ENCODE measurements around the gene FNIP2.

The FNIP2 gene

DNA sequence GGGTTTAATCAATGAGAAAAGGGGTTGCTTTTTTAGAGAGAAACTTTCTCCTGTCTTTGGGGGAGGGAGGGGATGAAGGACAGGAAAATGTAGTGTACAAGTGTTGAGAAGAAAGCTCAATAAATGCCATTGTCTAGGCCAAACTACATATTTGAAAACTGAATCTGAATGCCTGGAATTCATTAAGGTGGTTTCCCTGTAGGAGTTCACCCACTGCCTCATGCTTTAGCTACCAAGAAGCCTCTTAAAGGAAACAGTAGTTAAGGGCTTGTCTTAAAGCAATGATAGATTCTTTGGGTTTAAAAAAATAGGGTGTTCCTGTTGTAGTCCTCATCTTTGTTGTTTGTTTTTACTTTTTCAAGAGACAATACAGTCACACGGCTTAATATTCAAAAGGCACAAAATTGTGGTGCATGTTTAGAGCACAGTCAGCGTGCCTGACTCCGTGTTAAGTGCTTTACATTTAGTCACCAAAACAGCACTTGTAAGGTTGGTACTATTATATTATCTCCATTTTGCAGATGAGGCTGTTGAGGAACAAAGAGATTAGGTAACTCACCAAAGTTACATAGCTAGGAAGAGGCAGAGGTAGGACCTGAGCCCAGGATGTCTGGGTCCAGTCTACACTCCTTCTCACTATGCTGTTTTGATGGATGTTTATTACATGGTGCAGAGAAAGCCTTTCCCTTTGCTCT lies 46.0 kb downstream of the FNIP2 start:
- TF ChIP-seq, protein P1, sequence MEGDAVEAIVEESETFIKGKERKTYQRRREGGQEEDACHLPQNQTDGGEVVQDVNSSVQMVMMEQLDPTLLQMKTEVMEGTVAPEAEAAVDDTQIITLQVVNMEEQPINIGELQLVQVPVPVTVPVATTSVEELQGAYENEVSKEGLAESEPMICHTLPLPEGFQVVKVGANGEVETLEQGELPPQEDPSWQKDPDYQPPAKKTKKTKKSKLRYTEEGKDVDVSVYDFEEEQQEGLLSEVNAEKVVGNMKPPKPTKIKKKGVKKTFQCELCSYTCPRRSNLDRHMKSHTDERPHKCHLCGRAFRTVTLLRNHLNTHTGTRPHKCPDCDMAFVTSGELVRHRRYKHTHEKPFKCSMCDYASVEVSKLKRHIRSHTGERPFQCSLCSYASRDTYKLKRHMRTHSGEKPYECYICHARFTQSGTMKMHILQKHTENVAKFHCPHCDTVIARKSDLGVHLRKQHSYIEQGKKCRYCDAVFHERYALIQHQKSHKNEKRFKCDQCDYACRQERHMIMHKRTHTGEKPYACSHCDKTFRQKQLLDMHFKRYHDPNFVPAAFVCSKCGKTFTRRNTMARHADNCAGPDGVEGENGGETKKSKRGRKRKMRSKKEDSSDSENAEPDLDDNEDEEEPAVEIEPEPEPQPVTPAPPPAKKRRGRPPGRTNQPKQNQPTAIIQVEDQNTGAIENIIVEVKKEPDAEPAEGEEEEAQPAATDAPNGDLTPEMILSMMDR (IDR thresholded peaks at IDR 0.05; ENCODE audit: insufficient read depth, missing control alignments): no peak
- FAIRE-seq (no peak), DNase-seq (ENCODE audit: insufficient read length, low spot score) (no peak)

DNA sequence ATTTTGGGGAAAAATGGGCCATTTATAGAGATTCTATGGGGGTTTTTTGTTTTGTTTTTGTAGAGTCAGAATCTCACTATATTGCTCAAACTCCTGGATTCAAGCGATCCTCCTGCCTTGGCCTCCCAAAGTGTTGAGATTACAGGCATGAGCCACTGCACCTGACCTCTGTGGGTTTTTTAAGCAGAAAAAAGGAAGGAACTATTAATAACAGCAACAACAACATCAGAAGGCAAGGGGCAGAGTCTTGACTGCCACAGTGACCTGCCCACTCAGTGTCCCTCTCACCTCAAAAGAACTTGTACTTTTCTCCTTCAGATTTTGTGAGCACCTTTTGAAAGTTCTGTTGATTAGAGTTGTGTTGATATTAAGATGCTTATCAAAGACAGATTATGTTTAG lies 48.1 kb downstream of the FNIP2 start:
- peak; percentile 29 for FAIRE-seq
- DNase-seq (ENCODE audit: insufficient read length, low spot score): no peak

DNA sequence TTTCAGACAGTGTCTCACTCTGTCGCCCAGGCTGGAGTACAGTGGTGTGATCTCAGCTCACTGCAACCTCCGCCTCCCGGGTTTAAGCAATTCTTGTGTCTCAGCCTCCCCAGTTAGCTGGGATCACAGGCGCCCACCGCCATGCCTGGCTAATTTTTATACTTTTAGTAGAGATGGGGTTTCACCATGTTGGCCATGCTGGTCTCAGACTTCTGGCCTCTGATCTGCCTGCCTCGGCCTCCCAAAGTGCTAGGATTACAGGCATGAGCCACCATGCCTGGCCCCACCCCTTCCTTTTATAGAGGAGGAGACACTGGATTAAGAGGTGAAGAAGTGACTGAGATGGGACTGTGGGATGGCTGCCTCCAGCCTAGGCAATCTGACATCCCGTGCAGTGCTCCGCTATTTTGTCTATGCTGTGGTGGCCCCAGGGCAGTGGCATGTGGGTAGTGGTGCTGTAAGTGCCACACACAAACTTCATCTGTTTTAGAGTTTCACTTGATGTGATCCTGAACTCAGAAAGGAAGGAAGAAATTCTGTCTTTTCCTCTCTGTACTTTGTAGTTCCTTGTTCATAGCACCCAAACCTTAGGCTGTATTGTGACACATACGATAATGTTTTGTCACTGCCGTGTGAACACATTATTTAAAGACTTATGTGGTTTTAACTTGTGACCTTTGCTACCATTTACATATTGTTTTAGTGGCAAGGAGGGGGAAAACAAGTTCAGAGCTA lies 48.9 kb downstream of the FNIP2 start:
- no peak for FAIRE-seq
- DNase-seq (ENCODE audit: insufficient read length, low spot score): no peak
- TF ChIP-seq, protein P1 (IDR thresholded peaks at IDR 0.05; ENCODE audit: insufficient read depth, missing control alignments): no peak

More for the DNA sequence above, 48.1 kb downstream of the FNIP2 start:
- TF ChIP-seq, protein P1 (IDR thresholded peaks at IDR 0.05; ENCODE audit: insufficient read depth, missing control alignments): no peak

DNA sequence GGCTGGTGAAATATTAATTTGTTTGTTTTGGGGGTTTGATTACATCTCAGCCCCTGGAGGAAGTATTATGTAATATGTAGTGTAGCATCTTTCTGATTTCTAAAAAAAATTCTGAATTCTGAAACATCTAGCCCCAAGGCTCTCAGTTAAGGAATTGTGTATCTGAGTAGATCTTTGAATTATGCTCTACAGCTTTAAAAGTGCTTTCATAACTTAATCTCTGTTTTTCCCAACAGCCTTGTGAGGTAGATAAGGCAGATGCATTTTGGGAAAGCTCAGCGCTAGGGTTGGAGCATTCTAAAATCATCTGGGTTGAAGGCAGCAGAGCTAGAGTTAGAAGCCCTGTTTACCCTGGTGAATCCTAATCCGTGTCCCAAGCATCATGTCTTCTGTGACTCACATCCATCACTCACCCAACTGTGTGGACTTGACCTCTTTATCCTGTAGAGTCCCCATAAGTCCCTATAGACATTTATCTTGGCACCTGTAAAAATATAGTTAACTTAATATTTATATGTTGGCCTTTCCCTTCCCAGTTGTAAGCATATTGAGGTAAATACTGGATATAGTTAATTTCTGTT lies 49.8 kb downstream of the FNIP2 start:
- TF ChIP-seq, protein P1 (IDR thresholded peaks at IDR 0.05; ENCODE audit: insufficient read depth, missing control alignments): no peak
- no peak for FAIRE-seq
- DNase-seq (ENCODE audit: insufficient read length, low spot score): no peak

DNA sequence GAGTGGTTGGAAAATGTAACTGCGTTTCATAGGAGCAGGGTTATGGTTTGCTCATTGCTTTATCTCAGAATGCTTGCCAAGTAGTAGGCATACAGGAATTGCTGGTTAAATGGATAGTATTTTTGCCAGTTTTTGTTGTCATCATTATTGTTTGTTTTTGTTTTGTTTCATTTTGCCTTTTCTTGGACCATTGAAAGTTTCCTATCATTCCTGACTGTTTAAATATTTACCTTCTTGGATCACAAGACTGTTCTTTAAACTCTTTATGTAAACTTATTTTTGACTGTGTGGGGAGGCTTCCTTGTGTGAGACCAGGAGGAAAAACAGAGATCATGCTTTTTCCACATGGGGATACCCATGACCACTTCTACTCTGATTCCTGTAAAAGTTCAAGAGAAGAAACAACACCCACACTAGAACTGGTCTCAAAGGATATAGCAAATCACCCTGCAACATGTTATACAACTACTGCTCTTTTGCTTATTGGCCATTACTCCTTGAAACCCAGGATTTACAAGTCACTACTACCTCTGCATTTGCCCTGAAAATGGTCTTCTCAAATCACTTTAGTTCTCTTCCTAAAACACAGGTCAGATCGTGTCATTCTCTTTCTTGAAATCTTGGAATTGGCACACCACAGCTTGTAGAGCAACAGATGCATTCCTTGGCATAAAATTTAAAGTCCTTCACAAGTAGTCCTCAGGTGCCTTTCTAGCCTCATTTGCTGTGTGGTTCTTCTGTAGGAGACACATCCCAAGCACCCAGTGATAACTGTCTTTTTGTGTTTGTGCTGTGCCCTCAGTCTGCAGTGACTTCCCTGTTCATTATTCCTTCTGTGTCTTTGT lies 51.3 kb downstream of the FNIP2 start:
- TF ChIP-seq, protein P1 (IDR thresholded peaks at IDR 0.05; ENCODE audit: insufficient read depth, missing control alignments): no peak
- no peak for DNase-seq (ENCODE audit: insufficient read length, low spot score)
- FAIRE-seq: no peak

DNA sequence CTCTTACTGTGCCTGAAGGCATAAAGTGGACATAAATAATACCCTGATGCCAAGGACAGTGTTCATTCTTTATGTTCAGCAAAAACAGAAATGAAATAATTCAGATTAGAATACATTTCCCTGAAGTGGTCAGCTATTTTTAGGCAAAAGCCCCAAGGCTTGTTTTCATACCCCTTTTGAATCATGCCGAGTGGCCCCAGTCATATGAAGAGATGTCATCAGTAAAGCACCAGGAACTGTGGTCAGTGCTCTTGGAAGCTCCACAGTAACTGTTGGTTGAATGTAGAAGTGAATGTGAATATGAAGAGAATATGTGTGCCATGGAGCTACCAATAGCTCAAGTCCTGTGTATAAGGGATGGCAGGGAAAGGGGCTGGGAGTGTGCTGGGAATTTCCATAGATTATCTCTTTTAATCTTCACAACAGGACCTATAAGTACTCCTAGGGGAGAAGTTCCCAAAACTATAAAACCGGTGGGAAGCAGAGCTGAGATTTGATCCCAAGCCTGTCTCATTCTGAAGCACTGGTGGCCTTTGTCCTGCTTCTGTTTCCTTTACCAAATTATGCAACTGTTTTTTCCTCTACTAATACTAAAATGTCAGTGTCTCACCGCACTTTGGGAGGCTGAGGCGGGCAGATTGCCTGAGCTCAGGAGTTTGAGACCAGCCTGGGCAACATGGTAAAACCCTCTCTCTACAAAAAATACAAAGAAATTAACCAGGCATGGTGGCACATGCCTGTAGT lies 52.6 kb downstream of the FNIP2 start:
- DNase-seq (ENCODE audit: insufficient read length, low spot score) (no peak), FAIRE-seq (no peak)
- TF ChIP-seq, protein P1 (IDR thresholded peaks at IDR 0.05; ENCODE audit: insufficient read depth, missing control alignments): no peak

Measured in D721Med (cell line).